HEK293 (cell line): ENCODE results near the gene COL4A3.

Experiments
- BCL11A ChIP-seq: fragments of 450-650 bp; formaldehyde crosslinking; IDR thresholded peaks from 2 replicates; pipeline ENCODE4 v1.5.1; 2016; ENCODE audit warnings: low read depth, missing biosample characterization, missing genetic modification characterization
- CTCF ChIP-seq: fragments of 450-650 bp; formaldehyde crosslinking; IDR thresholded peaks from 2 replicates; pipeline ENCODE4 v1.5.1; 2016; ENCODE audit warnings: missing biosample characterization, missing genetic modification characterization
- PRDM6 ChIP-seq: fragments of 450-650 bp; formaldehyde crosslinking; IDR thresholded peaks from 2 replicates; pipeline ENCODE4 v1.5.1; 2017; ENCODE audit warnings: missing biosample characterization, missing genetic modification characterization
- RBAK ChIP-seq: fragments of 450-650 bp; formaldehyde crosslinking; IDR thresholded peaks from 2 replicates; pipeline ENCODE4 v1.5.1; 2016; ENCODE audit warnings: missing biosample characterization, missing genetic modification characterization
- REST ChIP-seq: fragments of 450-650 bp; formaldehyde crosslinking; IDR thresholded peaks from 2 replicates; pipeline ENCODE4 v1.5.1; 2016; ENCODE audit warnings: missing biosample characterization, missing genetic modification characterization
- ZNF26 ChIP-seq: fragments of 450-650 bp; formaldehyde crosslinking; IDR thresholded peaks from 2 replicates; pipeline ENCODE4 v1.5.1; 2016; ENCODE audit warnings: missing biosample characterization, missing genetic modification characterization
- ZNF280C ChIP-seq: fragments of 450-650 bp; formaldehyde crosslinking; IDR thresholded peaks from 2 replicates; pipeline ENCODE4 v1.5.1; 2016; ENCODE audit warnings: missing biosample characterization, missing genetic modification characterization
- ZNF280D ChIP-seq: fragments of 450-650 bp; formaldehyde crosslinking; IDR thresholded peaks from 2 replicates; pipeline ENCODE4 v1.5.1; 2016; ENCODE audit warnings: missing biosample characterization, missing genetic modification characterization
- ZNF449 ChIP-seq: fragments of 450-650 bp; formaldehyde crosslinking; IDR thresholded peaks from 2 replicates; pipeline ENCODE4 v1.5.1; 2017; ENCODE audit warnings: missing biosample characterization, mild to moderate bottlenecking, missing genetic modification characterization, moderate library complexity
- ZNF549 ChIP-seq: fragments of 450-650 bp; IDR thresholded peaks from 2 replicates; pipeline ENCODE4 v1.5.1; 2018; ENCODE audit warnings: missing biosample characterization, missing genetic modification characterization, mild to moderate bottlenecking, inconsistent platforms, moderate library complexity
- ZNF555 ChIP-seq: fragments of 450-650 bp; formaldehyde crosslinking; conservative IDR thresholded peaks from 2 replicates; pipeline ENCODE4 v1.5.1; 2017; ENCODE audit warnings: missing biosample characterization, mild to moderate bottlenecking, missing genetic modification characterization, inconsistent platforms
- ZNF791 ChIP-seq: fragments of 450-650 bp; formaldehyde crosslinking; IDR thresholded peaks from 2 replicates; pipeline ENCODE4 v1.5.1; 2016; ENCODE audit warnings: missing biosample characterization, missing genetic modification characterization
- ZNF792 ChIP-seq: fragments of 450-650 bp; formaldehyde crosslinking; IDR thresholded peaks from 2 replicates; pipeline ENCODE4 v1.5.1; 2016; ENCODE audit warnings: missing biosample characterization, missing genetic modification characterization

- TF ChIP-seq ZNF555: no peak
- no peak for TF ChIP-seq ZNF549 (tag by site-specific recombination)
- no peak for TF ChIP-seq REST (tag by site-specific recombination)
- TF ChIP-seq BCL11A (tag by site-specific recombination): no peak
- no peak for TF ChIP-seq CTCF
- TF ChIP-seq ZNF449: no peak
- TF ChIP-seq RBAK: no peak
- no peak for TF ChIP-seq ZNF792 (tag by site-specific recombination)
- no peak for TF ChIP-seq ZNF280D
- no peak for TF ChIP-seq PRDM6
- no peak for TF ChIP-seq ZNF280C (tag by site-specific recombination)
- TF ChIP-seq ZNF791: no peak
- no peak for TF ChIP-seq ZNF26 (tag by site-specific recombination)
Observed at GRCh38 chr2:227340106-227340505, 175.7 kb downstream of the COL4A3 start.
